Stimulated activated CD4-positive, alpha-beta T cell treated with anti-CD3 and anti-CD28 coated beads, Interleukin-2, amount 100 ng/mL, for 24 hours (primary cell): ENCODE measurements around the gene ZNF121.
"Not testable (repeated sequence)": the region's sequence is repeated elsewhere in the genome, so short reads cannot be mapped to it uniquely, and the experiment has no call there.

Experiments used
- DNase-seq, 2 donors: peaks; one replicate each; pipeline ENCODE4 v3.0.0-alpha.2; 2020

The ZNF121 gene

GRCh38 chr19:9584073-9584833 lies at the start of gene ZNF121:
TSS of gene ZNF121 (minus strand) at chr19:9584504. CDS start at chr19:9568097, 16,407 bp downstream.
- DNase-seq = peak; percentile 84 to 89

DNA sequence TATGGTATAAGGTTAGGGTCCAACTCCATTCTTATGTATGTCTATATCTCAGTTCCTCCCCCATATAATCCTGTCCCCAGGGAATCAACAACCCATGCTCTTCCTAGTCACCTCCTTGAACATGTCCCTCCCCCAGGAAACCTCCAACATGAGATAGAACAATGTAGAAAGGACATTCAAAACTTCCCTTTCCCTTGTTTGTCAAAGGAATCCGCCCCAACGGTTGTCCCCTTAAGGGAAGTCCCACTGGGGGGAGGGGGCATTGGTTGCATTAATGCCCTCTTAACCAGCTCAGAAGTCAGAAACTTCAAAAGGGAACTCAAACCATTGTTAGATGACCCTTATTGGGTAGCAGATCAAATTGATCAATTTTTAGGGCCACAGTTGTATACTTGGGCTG lies 43.6 kb upstream of the ZNF121 start:
- no peak for DNase-seq

DNA sequence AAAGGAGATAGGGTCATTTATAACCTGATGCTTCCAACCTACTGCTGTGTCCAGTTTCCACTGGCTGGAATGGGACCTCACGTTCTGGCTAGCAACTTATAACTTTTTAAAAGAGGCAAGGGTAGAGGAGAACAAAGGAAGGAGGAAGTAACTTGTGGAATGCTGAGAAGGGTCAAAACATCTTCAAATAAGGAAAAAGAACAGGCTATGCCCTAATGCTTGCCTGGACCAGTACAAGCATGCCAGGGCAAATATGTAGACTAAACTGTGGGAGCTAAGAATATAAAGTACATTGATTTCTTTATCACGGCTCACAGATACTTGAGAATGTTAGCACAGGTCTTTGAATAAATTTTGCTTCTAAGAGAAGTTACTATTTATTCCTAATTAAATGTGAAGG lies 38.2 kb upstream of the ZNF121 start:
- DNase-seq = no peak

DNA sequence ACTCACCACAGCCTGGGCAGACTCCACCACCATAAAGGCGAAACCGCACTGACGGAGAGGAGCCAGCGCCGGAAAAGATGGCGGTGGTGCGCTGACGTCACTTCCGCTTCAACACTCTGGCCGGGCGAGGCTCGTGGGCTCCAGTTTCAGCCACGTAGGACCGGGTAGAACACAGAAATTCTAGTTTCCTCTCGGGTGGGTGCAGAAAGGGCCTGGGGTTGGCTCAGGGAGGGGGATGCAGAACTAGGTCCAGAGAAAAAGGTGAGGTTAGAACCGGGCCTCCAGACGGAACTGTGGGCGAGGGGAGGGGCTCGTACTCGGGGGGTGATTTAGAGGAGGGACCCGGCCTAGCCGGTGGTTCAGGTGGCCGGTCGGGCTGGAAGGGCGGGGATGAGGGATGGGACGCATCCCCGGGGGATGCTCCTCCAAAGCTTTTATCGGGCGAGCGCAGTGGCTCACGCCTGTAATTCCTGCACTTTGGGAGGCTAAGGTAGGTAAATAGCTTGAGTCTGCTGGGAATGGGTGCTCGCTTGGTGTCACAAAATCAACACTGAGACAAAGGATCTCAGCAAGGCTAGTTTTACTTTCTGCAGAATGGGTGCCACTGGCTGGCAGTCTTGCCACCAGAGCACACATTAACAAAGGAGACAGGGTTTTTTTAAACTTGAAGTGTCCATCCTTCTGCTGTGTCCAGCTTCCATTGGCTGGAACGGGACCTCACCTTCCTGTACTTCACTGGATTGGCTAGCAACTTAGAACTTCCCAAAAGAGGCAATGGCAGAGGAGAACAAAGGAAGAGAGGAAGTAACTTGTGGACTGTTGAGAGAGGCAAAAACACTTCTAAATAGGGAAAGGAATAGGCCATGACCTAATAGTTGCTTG lies 37.1 kb upstream of the ZNF121 start, which contains the start of gene ZNF561:
ZNF561 (minus strand) TSS at position 77 of the 882 bp plus-strand sequence. CDS start 1,776 bp downstream, outside the sequence.
- DNase-seq = peak; percentile 86 to 88

DNA sequence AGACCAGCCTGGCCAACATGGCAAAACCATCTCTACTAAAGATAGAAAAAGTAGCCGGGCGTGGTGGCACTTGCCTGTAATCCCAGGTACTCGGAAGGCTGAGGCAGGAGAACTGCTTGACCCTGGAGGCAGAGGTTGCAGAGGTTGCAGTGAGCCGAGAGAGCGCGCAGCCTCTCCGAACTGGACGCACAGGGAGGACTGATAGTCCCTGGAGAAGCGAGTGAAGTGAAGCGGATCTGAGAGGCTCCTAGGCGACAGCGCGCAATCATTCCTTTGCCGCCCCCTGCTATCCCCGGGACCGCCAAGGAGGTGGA lies 36.5 kb upstream of the ZNF121 start:
- DNase-seq = no peak

DNA sequence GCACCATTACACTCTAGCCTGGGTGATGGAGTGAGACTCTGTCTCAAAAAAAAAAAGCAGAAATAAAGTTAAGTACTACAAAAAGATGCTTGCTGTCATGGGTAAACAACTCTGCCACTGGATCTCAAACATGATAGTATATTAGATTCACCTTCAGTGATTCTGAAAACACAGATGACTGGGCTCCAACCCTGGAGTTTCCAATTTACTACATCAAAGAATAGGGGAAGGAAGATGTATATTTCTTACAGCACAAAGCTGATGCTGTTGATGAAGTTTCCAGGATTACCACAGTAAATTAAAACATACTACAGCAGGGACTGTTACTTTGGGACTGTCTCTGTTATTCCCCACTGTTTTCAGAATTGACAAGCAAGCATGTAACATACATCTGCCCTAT lies 31.5 kb upstream of the ZNF121 start:
- no peak for DNase-seq

DNA sequence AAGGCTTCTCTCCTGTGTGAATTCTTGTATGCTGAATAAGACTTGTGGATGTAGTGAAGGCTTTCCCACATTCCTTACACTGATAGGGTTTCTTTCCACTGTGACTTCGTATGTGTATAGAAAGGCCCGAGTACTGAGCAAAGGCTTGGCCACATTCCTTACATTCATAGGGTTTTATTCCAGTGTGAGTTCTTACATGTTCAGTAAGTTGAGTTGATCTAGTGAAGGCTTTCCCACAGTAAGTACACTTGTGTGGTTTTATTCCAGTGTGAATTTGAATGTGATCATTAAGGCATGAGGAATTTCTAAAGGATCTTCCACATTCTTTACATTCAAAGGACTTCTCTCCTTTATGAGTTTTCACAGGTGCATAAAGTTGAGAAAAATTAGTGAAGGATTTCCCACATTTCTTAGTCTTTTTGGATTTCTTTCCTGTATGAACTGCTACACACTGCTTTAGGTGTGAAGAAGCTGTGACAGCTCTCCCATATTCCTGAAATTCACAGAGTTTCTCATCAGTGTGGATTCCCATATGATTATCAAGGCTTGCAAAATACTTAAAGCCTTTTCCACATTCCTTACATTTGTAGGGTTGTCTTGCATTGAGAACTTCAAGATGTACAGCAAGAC lies 26.3 kb upstream of the ZNF121 start:
- no peak for DNase-seq

GRCh38 chr19:9608912-9609311 lies 24.6 kb upstream of the ZNF121 start:
- DNase-seq = no peak

DNA sequence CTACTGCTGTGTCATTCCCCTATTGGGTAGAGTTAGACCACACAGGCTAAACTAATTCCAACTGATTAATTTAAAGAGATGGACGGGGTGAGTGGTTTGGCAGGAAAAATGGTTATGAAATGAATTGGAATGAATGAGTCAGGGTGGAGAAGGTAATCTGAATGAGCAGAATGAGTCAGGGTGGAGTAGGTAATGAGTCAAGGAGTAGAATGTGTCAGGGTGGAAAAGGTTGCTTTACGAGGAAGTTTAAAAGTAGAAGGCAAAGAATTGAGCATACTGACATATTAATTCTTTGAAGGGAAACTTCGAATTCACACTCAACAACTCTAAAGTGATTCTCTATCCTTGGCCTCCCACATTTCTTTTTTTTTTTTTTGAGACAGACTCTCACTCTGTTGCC lies 12.7 kb upstream of the ZNF121 start:
- no peak for DNase-seq

DNA sequence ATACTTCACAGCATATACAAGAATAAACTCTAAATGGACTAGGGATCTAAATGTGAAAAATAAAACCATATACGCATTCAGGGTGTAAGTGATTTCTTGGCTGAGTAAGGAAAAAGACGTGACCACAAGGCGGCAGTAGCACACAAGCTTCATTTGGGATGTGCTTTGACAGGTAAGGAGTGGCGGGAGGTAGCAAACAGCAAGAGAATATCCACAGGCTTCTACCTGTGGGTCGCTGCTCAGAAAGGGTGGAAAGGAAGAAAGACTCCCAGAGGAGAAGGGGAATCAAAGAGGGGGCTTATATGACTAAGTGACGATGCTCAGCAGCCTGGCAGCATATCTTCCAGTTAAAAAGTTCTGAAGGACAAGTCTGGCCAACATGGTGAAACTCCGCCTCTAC lies 2.5 kb upstream of the ZNF121 start:
- peak; percentile 79 to 83 for DNase-seq

DNA sequence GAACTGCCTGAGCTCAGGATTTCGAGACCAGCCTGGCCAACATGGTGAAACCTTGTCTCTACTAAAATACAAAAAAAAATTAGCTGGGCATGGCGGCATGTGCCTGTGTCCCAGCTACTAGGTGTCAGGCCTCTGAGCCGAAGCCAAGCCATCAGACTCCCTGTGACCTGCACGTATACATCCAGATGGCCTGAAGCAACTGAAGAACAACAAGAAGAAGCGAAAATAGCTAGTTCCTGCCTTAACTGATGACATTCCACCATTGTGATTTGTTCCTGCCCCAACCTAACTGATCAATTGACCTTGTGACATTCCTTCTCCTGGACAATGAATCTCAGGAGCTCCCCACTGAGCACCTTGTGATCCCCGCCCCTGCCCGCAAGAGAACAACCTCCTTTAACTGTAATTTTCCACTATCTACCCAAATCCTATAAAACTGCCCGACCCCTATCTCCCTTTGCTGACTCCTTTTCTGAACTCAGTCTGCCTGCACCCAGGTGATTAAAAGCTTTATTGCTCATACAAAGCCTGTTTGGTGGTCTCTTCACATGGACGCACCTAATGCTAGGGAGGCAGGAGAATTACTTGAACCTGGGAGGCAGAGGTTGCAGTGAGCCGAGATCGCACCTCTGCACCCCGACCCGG lies 2.1 kb downstream of the ZNF121 start:
- not testable (repeated sequence) for DNase-seq

GRCh38 chr19:9580728-9581127 lies 3.6 kb downstream of the ZNF121 start:
- no peak for DNase-seq

GRCh38 chr19:9570255-9570654 lies 14.0 kb downstream of the ZNF121 start:
- DNase-seq = no peak

DNA sequence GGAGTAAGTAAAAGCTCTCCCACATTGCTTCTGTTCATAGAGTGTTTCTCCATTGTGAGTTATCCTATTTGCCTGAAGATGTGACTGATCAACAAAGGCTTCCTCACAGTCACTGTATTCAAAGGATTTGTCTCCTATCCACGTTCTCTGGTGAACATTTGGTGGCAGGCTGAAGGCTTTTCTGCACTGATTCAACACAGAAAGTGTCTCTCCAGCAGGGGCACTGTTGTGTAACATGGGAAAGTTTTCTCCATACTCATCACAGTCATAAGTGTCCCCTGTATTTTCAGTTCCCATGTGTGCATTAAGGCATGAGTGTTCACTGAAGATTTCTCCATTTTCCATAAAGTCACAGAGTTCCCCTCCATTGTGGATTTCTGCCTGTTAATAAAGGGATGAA lies 17.6 kb downstream of the ZNF121 start:
- no peak for DNase-seq

DNA sequence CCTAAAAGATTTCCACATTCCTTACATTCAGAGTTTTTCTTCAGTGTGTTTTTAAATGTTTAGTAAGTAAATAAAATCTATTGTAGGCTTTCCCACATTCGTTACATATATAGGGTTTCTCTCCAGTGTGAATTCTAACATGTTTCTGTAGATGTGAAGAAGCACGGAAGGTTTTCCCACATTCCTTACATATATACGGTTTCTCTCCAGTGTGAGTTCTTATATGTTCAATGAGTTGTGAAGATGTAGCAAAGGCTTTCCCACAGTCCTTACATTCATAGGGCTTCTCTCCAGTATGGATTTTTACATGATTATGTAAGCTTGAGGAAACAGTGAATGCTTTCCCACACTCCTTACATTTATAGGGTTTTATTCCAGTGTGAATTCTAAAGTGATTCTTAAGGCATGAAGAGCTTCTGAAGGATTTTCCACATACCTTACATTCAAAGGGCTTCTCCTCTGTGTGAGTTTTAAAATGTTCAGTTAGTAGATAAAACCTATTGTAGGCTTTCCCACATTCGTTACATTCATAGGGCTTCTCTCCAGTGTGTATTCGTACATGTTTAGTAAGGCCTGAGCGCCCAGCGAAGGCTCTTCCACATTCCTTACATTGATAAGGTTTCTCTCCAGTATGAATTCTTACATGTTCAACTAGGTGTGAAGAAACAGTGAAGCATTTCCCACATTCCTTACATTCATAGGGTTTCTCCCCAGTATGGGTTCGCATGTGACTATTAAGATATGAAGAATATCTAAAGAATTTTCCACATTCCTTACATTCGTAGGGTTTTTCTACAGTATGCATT lies 18.2 kb downstream of the ZNF121 start:
- DNase-seq = no peak

GRCh38 chr19:9552536-9553274 lies 31.6 kb downstream of the ZNF121 start:
- DNase-seq = no peak

DNA sequence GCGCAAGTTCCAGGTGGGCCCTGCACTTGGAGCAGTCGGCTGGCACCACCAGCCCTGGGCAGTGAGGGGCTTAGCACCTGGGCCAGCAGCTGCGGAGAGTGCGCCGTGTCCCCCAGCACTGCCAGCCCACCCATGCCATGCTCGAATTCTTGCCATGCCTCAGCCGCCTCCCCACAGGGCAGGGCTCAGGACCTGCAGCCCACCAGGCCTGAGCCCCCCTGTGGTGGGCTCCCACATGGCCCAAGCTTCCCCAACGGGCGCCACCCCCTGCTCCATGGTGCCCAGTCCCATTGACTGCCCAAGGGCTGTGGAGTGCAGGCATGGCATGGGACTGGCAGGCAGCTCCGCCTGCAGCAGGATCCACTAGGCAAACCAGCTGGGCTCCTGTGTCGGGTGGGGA lies 36.4 kb downstream of the ZNF121 start:
- no peak for DNase-seq

GRCh38 chr19:9541281-9541680 lies 43.0 kb downstream of the ZNF121 start:
- not testable (repeated sequence) for DNase-seq

DNA sequence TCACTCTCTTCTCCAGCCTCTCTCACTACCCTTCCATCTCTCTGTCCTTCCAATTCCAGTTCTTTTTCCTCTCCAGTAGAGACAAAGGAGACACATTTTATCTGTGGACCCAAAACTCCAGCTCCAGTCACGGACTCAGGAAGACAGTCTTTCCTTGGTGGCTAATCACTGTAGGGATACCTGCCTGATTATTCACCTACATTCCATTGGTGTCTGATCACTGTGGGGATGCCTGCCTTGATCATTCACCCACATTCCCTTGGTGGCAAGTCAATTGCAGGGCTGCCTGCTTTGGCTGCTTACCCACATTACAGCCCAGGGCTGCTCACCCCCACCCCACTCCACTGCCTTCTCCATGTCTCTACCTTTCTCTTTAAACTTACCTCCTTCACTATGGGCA lies 44.4 kb downstream of the ZNF121 start:
- DNase-seq = not testable (repeated sequence)

DNA sequence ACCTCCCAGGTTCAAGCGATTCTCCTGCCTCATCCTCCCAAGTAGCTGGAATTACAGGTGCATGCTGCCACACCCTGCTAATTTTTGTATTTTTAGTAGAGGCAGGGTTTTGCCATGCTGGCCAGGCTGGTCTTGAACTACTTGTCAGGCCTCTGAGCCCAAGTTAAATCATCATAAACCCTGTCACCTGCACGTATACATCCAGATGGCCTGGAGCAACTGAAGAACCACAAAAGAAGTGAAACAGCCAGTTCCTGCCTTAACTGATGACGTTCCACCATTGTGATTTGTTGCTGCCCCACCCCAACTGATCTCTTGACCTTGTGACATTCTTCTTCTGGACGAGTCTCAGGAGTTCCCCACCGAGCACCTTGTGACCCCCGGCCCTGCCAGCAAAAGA lies 45.1 kb downstream of the ZNF121 start:
- not testable (repeated sequence) for DNase-seq
